ENCODE data around the gene PIK3C2G. TPM values are rescaled to one million over a fixed set of nuclear protein-coding genes. Genes with fewer than 3 reads are reported as not detected.

PIK3C2G gene
- polyA plus RNA-seq, 3 donors, result not detected

DNA sequence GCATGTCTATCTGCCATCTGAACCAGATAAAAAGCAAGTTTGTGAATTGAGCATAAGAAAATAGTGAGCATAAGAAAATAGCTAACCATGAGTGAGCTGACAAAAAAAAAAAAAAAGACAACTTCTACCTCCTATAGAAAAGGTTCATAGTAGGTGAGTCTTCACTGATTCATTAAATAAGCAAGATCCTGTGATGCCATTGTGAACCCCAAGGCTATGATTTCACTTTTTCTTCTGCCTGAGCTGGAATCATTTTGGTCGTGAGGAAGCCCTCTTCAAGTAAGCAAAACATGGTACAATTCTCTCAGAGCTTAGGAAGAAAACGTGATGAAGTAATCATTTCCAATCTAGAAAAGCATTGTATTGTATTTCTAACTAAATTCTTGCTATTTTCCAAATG lies 1.2 kb downstream of the PIK3C2G start:
- H3K36me3 ChIP-seq (replicated peaks in 1 of 2; ENCODE audit: control insufficient read depth in 1 of 2, insufficient read depth in 2 of 2, low read length in 2 of 2), result no peaks in the 10 kb centered on the region
- no peaks in the 10 kb centered on the region for H3K79me2 ChIP-seq (ENCODE audit: insufficient read depth, low read length)
- H3K9me3 ChIP-seq (replicated peaks in 1 of 2; ENCODE audit: control insufficient read depth in 1 of 2, insufficient read depth in 1 of 2, low read length in 2 of 2), result no peaks in the 10 kb centered on the region
- no peaks in the 10 kb centered on the region for H4K20me1 ChIP-seq (ENCODE audit: insufficient read depth, low read length)
- no peaks in the 10 kb centered on the region for H3K36me3 Mint-ChIP-seq
- H3K9me3 Mint-ChIP-seq, result peaks cover 0 to 2% (median 0%) of the 10 kb centered on the region in 7 donors
- no peak for DNase-seq
- H2AFZ ChIP-seq (ENCODE audit: insufficient read depth, low read depth, low read length, poor library complexity, severe bottlenecking), result no peak overlapping the region
- no peak overlapping the region for H3K4me3 ChIP-seq (replicated peaks in 1 of 3; ENCODE audit: low read depth in 2 of 3, low read length in 3 of 3)
- TF ChIP-seq, protein P1, sequence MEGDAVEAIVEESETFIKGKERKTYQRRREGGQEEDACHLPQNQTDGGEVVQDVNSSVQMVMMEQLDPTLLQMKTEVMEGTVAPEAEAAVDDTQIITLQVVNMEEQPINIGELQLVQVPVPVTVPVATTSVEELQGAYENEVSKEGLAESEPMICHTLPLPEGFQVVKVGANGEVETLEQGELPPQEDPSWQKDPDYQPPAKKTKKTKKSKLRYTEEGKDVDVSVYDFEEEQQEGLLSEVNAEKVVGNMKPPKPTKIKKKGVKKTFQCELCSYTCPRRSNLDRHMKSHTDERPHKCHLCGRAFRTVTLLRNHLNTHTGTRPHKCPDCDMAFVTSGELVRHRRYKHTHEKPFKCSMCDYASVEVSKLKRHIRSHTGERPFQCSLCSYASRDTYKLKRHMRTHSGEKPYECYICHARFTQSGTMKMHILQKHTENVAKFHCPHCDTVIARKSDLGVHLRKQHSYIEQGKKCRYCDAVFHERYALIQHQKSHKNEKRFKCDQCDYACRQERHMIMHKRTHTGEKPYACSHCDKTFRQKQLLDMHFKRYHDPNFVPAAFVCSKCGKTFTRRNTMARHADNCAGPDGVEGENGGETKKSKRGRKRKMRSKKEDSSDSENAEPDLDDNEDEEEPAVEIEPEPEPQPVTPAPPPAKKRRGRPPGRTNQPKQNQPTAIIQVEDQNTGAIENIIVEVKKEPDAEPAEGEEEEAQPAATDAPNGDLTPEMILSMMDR (IDR thresholded peaks at IDR 0.05), result no peak
- no peak overlapping the region for H3K27ac Mint-ChIP-seq
- H3K9ac ChIP-seq (ENCODE audit: insufficient read depth, low read length, poor library complexity, severe bottlenecking), result no peak overlapping the region
- H3K27ac ChIP-seq (ENCODE audit: low read depth in 1 of 2, low read length in 2 of 2), result no peak overlapping the region
- no peaks in the 10 kb centered on the region for H3K4me1 ChIP-seq (ENCODE audit: control insufficient read depth in 1 of 2, insufficient read depth in 2 of 2, low read length in 2 of 2)
- no peaks in the 10 kb centered on the region for H3K27me3 Mint-ChIP-seq (ENCODE audit: low read depth in 3 of 3)
- no CpG with 5 or more reads among the region's 2 CpGs for WGBS (ENCODE audit: insufficient coverage)
- no peaks in the 10 kb centered on the region for H3K4me1 Mint-ChIP-seq
- no peaks in the 10 kb centered on the region for H3K27me3 ChIP-seq (ENCODE audit: control insufficient read depth in 2 of 2, insufficient read depth in 2 of 2, low read length in 2 of 2)
- intact Hi-C loops (cut with micrococcal nuclease), result no loop called here
- no peak overlapping the region for H3K4me3 Mint-ChIP-seq
- no peak overlapping the region for H3K4me2 ChIP-seq (replicated peaks; ENCODE audit: extremely low read depth, low read length, poor library complexity, severe bottlenecking)

DNA sequence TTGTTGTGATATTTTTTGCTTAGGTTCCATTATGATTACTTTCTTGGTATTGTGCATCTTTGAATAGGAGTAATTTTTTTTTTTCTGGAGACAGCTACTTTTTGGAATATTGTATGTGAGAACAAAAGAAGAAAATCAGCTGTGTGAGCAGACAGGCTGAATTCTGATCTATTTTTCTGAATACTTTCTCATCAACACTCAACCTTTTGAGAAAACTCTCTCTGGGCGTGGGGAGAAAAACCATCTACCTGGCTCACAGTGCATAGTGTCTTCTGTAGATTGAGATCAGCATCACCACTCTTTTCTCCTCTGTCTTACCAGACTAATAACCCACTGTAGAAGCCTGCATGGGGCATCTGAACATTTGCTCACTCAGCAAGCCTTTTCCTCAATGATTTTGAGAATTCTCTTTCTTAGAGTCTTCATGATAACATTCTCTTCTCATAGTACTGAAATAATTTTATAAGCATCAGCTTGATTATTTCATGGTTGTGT lies 3.3 kb downstream of the PIK3C2G start:
- Histone ChIP-seq H4K20me1 (ENCODE audit: insufficient read depth, low read length) (no peaks in the 10 kb centered on the region), H3K4me1 (ENCODE audit: control insufficient read depth in 1 of 2, insufficient read depth in 2 of 2, low read length in 2 of 2) (no peaks in the 10 kb centered on the region), H3K9ac (ENCODE audit: insufficient read depth, low read length, poor library complexity, severe bottlenecking) (no peak overlapping the region), H3K9me3 (replicated peaks in 1 of 2; ENCODE audit: control insufficient read depth in 1 of 2, insufficient read depth in 1 of 2, low read length in 2 of 2) (no peaks in the 10 kb centered on the region), H3K27me3 (ENCODE audit: control insufficient read depth in 2 of 2, insufficient read depth in 2 of 2, low read length in 2 of 2) (no peaks in the 10 kb centered on the region), H3K4me2 (replicated peaks; ENCODE audit: extremely low read depth, low read length, poor library complexity, severe bottlenecking) (no peak overlapping the region), H3K27ac (ENCODE audit: low read depth in 1 of 2, low read length in 2 of 2) (no peak overlapping the region), H3K79me2 (ENCODE audit: insufficient read depth, low read length) (no peaks in the 10 kb centered on the region), H3K36me3 (replicated peaks in 1 of 2; ENCODE audit: control insufficient read depth in 1 of 2, insufficient read depth in 2 of 2, low read length in 2 of 2) (no peaks in the 10 kb centered on the region), H2AFZ (ENCODE audit: insufficient read depth, low read depth, low read length, poor library complexity, severe bottlenecking) (no peak overlapping the region), H3K4me3 (replicated peaks in 1 of 3; ENCODE audit: low read depth in 2 of 3, low read length in 3 of 3) (no peak overlapping the region)
- DNase-seq, result no peak
- TF ChIP-seq, protein P1 (IDR thresholded peaks at IDR 0.05), result no peak
- no peak overlapping the region for H3K4me3 Mint-ChIP-seq
- H3K36me3 Mint-ChIP-seq, result no peaks in the 10 kb centered on the region
- H3K4me1 Mint-ChIP-seq, result no peaks in the 10 kb centered on the region
- intact Hi-C loops (cut with micrococcal nuclease), result no loop called here
- no peaks in the 10 kb centered on the region for H3K27me3 Mint-ChIP-seq (ENCODE audit: low read depth in 3 of 3)
- H3K27ac Mint-ChIP-seq, result no peak overlapping the region
- H3K9me3 Mint-ChIP-seq, result peaks cover 0 to 2% (median 0%) of the 10 kb centered on the region in 7 donors
- WGBS (ENCODE audit: insufficient coverage), result 100% methylated on average over 1 of the region's 1 CpG

All from CD14-positive monocyte (primary cell).